Osteocyte (in vitro differentiated cells): ENCODE results near the gene EGR4. TPM values are rescaled to one million over a fixed set of nuclear protein-coding genes. Genes with fewer than 3 reads are reported as not detected.

Experiments used
- DNase-seq: peaks from one replicate; pipeline ENCODE4 v3.0.0; 2021; ENCODE audit warnings: mixed read lengths; ENCODE audit not compliant: unreplicated experiment; ENCODE audit errors: extremely low spot score
- H3K27ac Mint-ChIP-seq: one replicate; pipeline ENCODE4 v1.8.0; 2021; ENCODE audit warnings: mild to moderate bottlenecking, mixed read lengths; ENCODE audit not compliant: unreplicated experiment
- H3K27me3 Mint-ChIP-seq: one replicate; pipeline ENCODE4 v1.8.0; 2021; ENCODE audit warnings: mixed read lengths; ENCODE audit not compliant: unreplicated experiment
- H3K36me3 Mint-ChIP-seq: one replicate; pipeline ENCODE4 v1.8.0; 2021; ENCODE audit warnings: mixed read lengths; ENCODE audit not compliant: unreplicated experiment
- H3K4me1 Mint-ChIP-seq: one replicate; pipeline ENCODE4 v1.8.0; 2021; ENCODE audit warnings: mixed read lengths; ENCODE audit not compliant: unreplicated experiment
- H3K4me3 Mint-ChIP-seq: one replicate; pipeline ENCODE4 v1.8.0; 2021; ENCODE audit warnings: mild to moderate bottlenecking, moderate library complexity, mixed read lengths; ENCODE audit not compliant: unreplicated experiment
- H3K9me3 Mint-ChIP-seq: one replicate; pipeline ENCODE4 v1.8.0; 2021; ENCODE audit warnings: mixed read lengths; ENCODE audit not compliant: unreplicated experiment
- CTCF ChIP-seq: fragments of 200-600 bp; sonication (generic); IDR thresholded peaks from 2 replicates; pipeline ENCODE4 v1.5.0; 2021; ENCODE audit warnings: antibody characterized with exemption, mild to moderate bottlenecking, moderate library complexity
- total RNA-seq: library from RNA; stranded (reverse); gene quantifications from 2 replicates; pipeline ENCODE4 v1.2.1, GENCODE V29; 2021

Gene EGR4
- total RNA-seq, 1 donor from 2014 or later: not detected

GRCh38 chr2:73285159-73285739, 8.1 kb downstream of the EGR4 start:
- H3K27me3 Mint-ChIP-seq: peaks cover 56% of the 10 kb centered on the region
- H3K36me3 Mint-ChIP-seq: no peaks in the 10 kb centered on the region
- TF ChIP-seq CTCF: no peak
- peak overlapping the region; percentile 55 for H3K4me3 Mint-ChIP-seq
- no peak for DNase-seq
- peaks cover 3% of the 10 kb centered on the region for H3K4me1 Mint-ChIP-seq
- no peaks in the 10 kb centered on the region for H3K9me3 Mint-ChIP-seq
- no peak overlapping the region for H3K27ac Mint-ChIP-seq

GRCh38 chr2:73284296-73285158, 8.8 kb downstream of the EGR4 start, which contains the start of gene FBXO41:
Gene FBXO41 (minus strand): TSS chr2:73284478. CDS start chr2:73269630, 14,848 bp downstream.
- Mint-ChIP-seq H3K4me3 (peak within 1 kb of the TSS; percentile 68), H3K27ac (no peak within 1 kb of the TSS), H3K36me3 (no peaks in the 10 kb centered on the region), H3K9me3 (no peaks in the 10 kb centered on the region), H3K27me3 (peaks cover 50% of the 10 kb centered on the region), H3K4me1 (peaks cover 3% of the 10 kb centered on the region)
- DNase-seq: no peak
- TF ChIP-seq CTCF: no peak

GRCh38 chr2:73283545-73284295, 9.6 kb downstream of the EGR4 start:
- H3K4me3 Mint-ChIP-seq: peak overlapping the region; percentile 68
- no peak overlapping the region for H3K27ac Mint-ChIP-seq
- no peak for TF ChIP-seq CTCF
- peaks cover 3% of the 10 kb centered on the region for H3K4me1 Mint-ChIP-seq
- peaks cover 52% of the 10 kb centered on the region for H3K27me3 Mint-ChIP-seq
- H3K36me3 Mint-ChIP-seq: no peaks in the 10 kb centered on the region
- no peak for DNase-seq
- no peaks in the 10 kb centered on the region for H3K9me3 Mint-ChIP-seq

- Mint-ChIP-seq H3K4me1 (peaks cover 3% of the 10 kb centered on the region), H3K27ac (no peak overlapping the region), H3K9me3 (no peaks in the 10 kb centered on the region)
Measured at GRCh38 chr2:73282924-73283544, 10.3 kb downstream of the EGR4 start.

More at GRCh38 chr2:73282924-73283544, 10.3 kb downstream of the EGR4 start:
- DNase-seq: no peak
- Mint-ChIP-seq H3K4me3 (peak overlapping the region; percentile 68), H3K36me3 (no peaks in the 10 kb centered on the region), H3K27me3 (peaks cover 52% of the 10 kb centered on the region)
- no peak for TF ChIP-seq CTCF
